GM12878 (cell line): Measurements from ENCODE around the gene BSCL2. TPM values are rescaled to one million over a fixed set of nuclear protein-coding genes. Genes with fewer than 3 reads are reported as not detected.
A peak's percentile ranks its signal among the peaks of the same experiment; 100 is the strongest.

Experiments used
- ATAC-seq: fragments of 200-7000 bp; cut with Tn5 transposase; 3 replicates; pipeline ENCODE4 v1.9.1; 2020; ENCODE audit warnings: mild to moderate bottlenecking, moderate library complexity
- BruUV-seq: library from RNA; stranded (reverse); fragments of 400-500 nt; replicated peaks from 2 replicates; lab custom pipeline; 2021; lab: Mats Ljungman, UMichigan
- CTCF ChIA-PET: fragments of 300-600 bp; sonication (Branson Sonifier 250); formaldehyde crosslinking; extraction: SDS; loops from one replicate; lab custom pipeline; 2021; ENCODE audit warnings: inconsistent platforms; lab: Yijun Ruan, JAX
- POLR2A ChIA-PET: fragments of 350-600 bp; formaldehyde crosslinking; extraction: SDS; loops from one replicate; lab custom pipeline; 2021; ENCODE audit warnings: inconsistent platforms; lab: Charles Lee
- RAD21 ChIA-PET: fragments of 300-600 bp; sonication (Branson Sonifier 250); formaldehyde crosslinking; loops from one replicate; lab custom pipeline; 2023; ENCODE audit warnings: antibody characterized with exemption; ENCODE audit not compliant: unreplicated experiment; lab: Charles Lee
- SMC1A ChIA-PET: fragments of 300-600 bp; sonication (Branson Sonifier 250); formaldehyde crosslinking; loops from one replicate; lab custom pipeline; 2023; ENCODE audit not compliant: unreplicated experiment, uncharacterized antibody; lab: Charles Lee
- DNase-seq: peaks from one replicate; pipeline ENCODE4 v3.0.0-alpha.2; 2011; ENCODE audit warnings: low read depth, low spot score
- FAIRE-seq: peaks from 3 replicates; lab custom pipeline; 2011; peaks lifted over from hg19 to GRCh38; lab: Jason Lieb, UNC
- H2AFZ ChIP-seq: 2 replicates; pipeline ENCODE4 v1.6.0; 2011; ENCODE audit warnings: low read depth, low read length, control low read depth; ENCODE audit not compliant: control insufficient read depth
- H3K27ac ChIP-seq: 2 replicates; pipeline ENCODE4 v1.5.1; 2011; ENCODE audit warnings: control low read depth; ENCODE audit not compliant: control insufficient read depth, insufficient read depth
- H3K27me3 ChIP-seq, 2 experiments: replicated peaks in 1 of 2; 2 replicates each; pipeline versions ENCODE4 v1.6.0 to v1.6.1; 2011; ENCODE audit warnings: low read length in 1 of 2; ENCODE audit not compliant: control insufficient read depth in 2 of 2, insufficient read depth in 2 of 2
- H3K36me3 ChIP-seq, 2 experiments: 2 replicates each; pipeline ENCODE4 v1.5.1; 2011; ENCODE audit warnings: low read length in 1 of 2; ENCODE audit not compliant: control insufficient read depth in 2 of 2, insufficient read depth in 2 of 2
- H3K4me1 ChIP-seq: 2 replicates; pipeline ENCODE4 v1.6.1; 2011; ENCODE audit warnings: mild to moderate bottlenecking, low read length, moderate library complexity, mixed read lengths; ENCODE audit not compliant: control insufficient read depth, insufficient read depth
- H3K4me2 ChIP-seq: 2 replicates; pipeline ENCODE4 v1.6.0; 2011; ENCODE audit warnings: control low read depth; ENCODE audit not compliant: control insufficient read depth, insufficient read depth
- H3K4me3 ChIP-seq: fragments of 200-600 bp; sonication (generic); 2 replicates; pipeline ENCODE4 v1.5.1; 2016
- H3K79me2 ChIP-seq: 2 replicates; pipeline ENCODE4 v1.6.0; 2011; ENCODE audit warnings: low read length; ENCODE audit not compliant: control insufficient read depth, insufficient read depth
- H3K9ac ChIP-seq: 2 replicates; pipeline ENCODE4 v1.8.0; 2011; ENCODE audit warnings: low read length, control low read depth, mixed read lengths; ENCODE audit not compliant: control insufficient read depth, insufficient read depth
- H3K9me3 ChIP-seq: replicated peaks from 3 replicates; pipeline ENCODE4 v1.5.1; 2011; ENCODE audit warnings: mild to moderate bottlenecking, low read length; ENCODE audit not compliant: control insufficient read depth, insufficient read depth
- H4K20me1 ChIP-seq: 2 replicates; pipeline ENCODE4 v1.6.0; 2011; ENCODE audit not compliant: control insufficient read depth, insufficient read depth
- BACH1 ChIP-seq: fragments of 450-650 bp; IDR thresholded peaks from 2 replicates; pipeline ENCODE4 v1.6.1; 2017; ENCODE audit warnings: mild to moderate bottlenecking, borderline replicate concordance
- BRCA1 ChIP-seq: IDR thresholded peaks from 2 replicates; pipeline ENCODE4 v1.6.1; 2011; ENCODE audit warnings: low read depth, low read length, improper control_type of control experiment
- CHD4 ChIP-seq: fragments of 200-600 bp; sonication (generic); IDR thresholded peaks from 2 replicates; pipeline ENCODE4 v1.6.1; 2016; ENCODE audit warnings: mild to moderate bottlenecking
- HDAC2 ChIP-seq: fragments of 200-600 bp; sonication (generic); IDR thresholded peaks from 2 replicates; pipeline ENCODE4 v1.6.1; 2017
- IKZF1 ChIP-seq: fragments of 450-650 bp; conservative IDR thresholded peaks from 2 replicates; pipeline ENCODE4 v1.6.1; 2017; ENCODE audit warnings: antibody characterized with exemption, mild to moderate bottlenecking
- IKZF2 ChIP-seq, 2 experiments: fragments of 450-650 bp; IDR thresholded peaks; 2 replicates each; pipeline ENCODE4 v1.6.1; 2017; ENCODE audit warnings: mild to moderate bottlenecking in 2 of 2, moderate library complexity in 2 of 2
- LARP7 ChIP-seq: fragments of 450-650 bp; IDR thresholded peaks from 2 replicates; pipeline ENCODE4 v1.6.1; 2017; ENCODE audit warnings: mild to moderate bottlenecking
- MEF2B ChIP-seq: fragments of 450-650 bp; IDR thresholded peaks from 2 replicates; pipeline ENCODE4 v1.6.1; 2018; ENCODE audit warnings: mild to moderate bottlenecking, moderate library complexity; ENCODE audit not compliant: partially characterized antibody, poor library complexity, severe bottlenecking
- MYB ChIP-seq: fragments of 150-350 bp; IDR thresholded peaks from 2 replicates; pipeline ENCODE4 v1.6.1; 2014; ENCODE audit warnings: mild to moderate bottlenecking, low read depth, low read length, borderline replicate concordance
- NR2F1 ChIP-seq: fragments of 450-650 bp; conservative IDR thresholded peaks from 2 replicates; pipeline ENCODE4 v1.6.1; 2017; ENCODE audit warnings: mild to moderate bottlenecking
- NRF1 ChIP-seq: conservative IDR thresholded peaks from 2 replicates; pipeline ENCODE4 v1.6.1; 2011; ENCODE audit warnings: mild to moderate bottlenecking, low read depth, low read length, improper control_type of control experiment
- RB1 ChIP-seq: fragments of 450-650 bp; formaldehyde crosslinking; IDR thresholded peaks from 2 replicates; pipeline ENCODE4 v1.6.1; 2017; ENCODE audit warnings: mild to moderate bottlenecking, borderline replicate concordance
- YY1 ChIP-seq: IDR thresholded peaks from 2 replicates; pipeline ENCODE4 v1.6.1; 2011; ENCODE audit warnings: low read depth, mild to moderate bottlenecking, low read length
- ZBED1 ChIP-seq: IDR thresholded peaks from 2 replicates; pipeline ENCODE4 v1.6.1; 2016; ENCODE audit warnings: borderline replicate concordance
- ZSCAN29 ChIP-seq: fragments of 450-650 bp; IDR thresholded peaks from 2 replicates; pipeline ENCODE4 v1.6.1; 2017; ENCODE audit warnings: mild to moderate bottlenecking, moderate library complexity
- WGBS: methylation state at CpG from one replicate; pipeline ENCODE4 v1.1.6; 2016; ENCODE audit warnings: low lambda C conversion rate; ENCODE audit not compliant: insufficient replicate concordance, insufficient coverage; ENCODE audit errors: missing lambda C conversion rate; 5-methylcytosine and 5-hydroxymethylcytosine counted together
- in situ Hi-C: fragments of 300-500 bp; cut with MboI; formaldehyde crosslinking; loops from 9 replicates; pipeline ENCODE4 v1.14.3; 2018; ENCODE audit warnings: mixed read lengths
- intact Hi-C: fragments of 100-400 bp; cut with micrococcal nuclease; formaldehyde crosslinking; loops from one replicate; pipeline ENCODE4 v1.14.2; 2022; ENCODE audit not compliant: unreplicated experiment
- polyA plus RNA-seq, 11 experiments: library from polyadenylated mRNA; depleted of rRNA in 4 of 11; unstranded in 6 of 11; stranded (reverse) in 5 of 11; fragments of >200 nt; fragmentation: Nextera tagmentation in 4 of 11; fragmentation: Illumina TruSeq in 1 of 11; extraction: Ambion mirVana in 4 of 11; extraction: Trizol in 1 of 11; gene quantifications; 1 replicate in 1 of 11; 2 replicates in 10 of 11; pipeline versions ENCODE4 v1.2.1 to v1.2.3, GENCODE V29; 2011 to 2016; ENCODE audit warnings: inconsistent platforms in 2 of 11, missing spikeins in 2 of 11, low read depth in 1 of 11
- total RNA-seq, 4 experiments: library from RNA; depleted of rRNA in 3 of 4; stranded (reverse); fragments of >200 nt in 3 of 4; fragmentation: Illumina TruSeq in 1 of 4; extraction: Trizol in 1 of 4; gene quantifications; 2 replicates each; pipeline versions ENCODE4 v1.2.1 to v1.2.3, GENCODE V29; 2013 to 2021
- TF ChIP-seq, protein P1 (sequence below), 3 experiments: IDR thresholded peaks in 2 of 3; conservative IDR thresholded peaks in 1 of 3; 2 replicates each; pipeline ENCODE4 v1.5.1; 2011; ENCODE audit warnings: low read depth in 3 of 3, low read length in 3 of 3, mild to moderate bottlenecking in 3 of 3, control low read depth in 2 of 3, moderate library complexity in 2 of 3, inconsistent platforms in 1 of 3, mixed read lengths in 1 of 3; ENCODE audit not compliant: control insufficient read depth in 2 of 3, insufficient read depth in 1 of 3; ENCODE audit errors: extremely low read depth in 1 of 3
- TF ChIP-seq, protein P2 (sequence below): fragments of 450-650 bp; IDR thresholded peaks from 2 replicates; pipeline ENCODE4 v1.6.1; 2018; ENCODE audit warnings: borderline replicate concordance, mild to moderate bottlenecking; ENCODE audit not compliant: partially characterized antibody
- TF ChIP-seq, protein P3 (sequence below): IDR thresholded peaks from 2 replicates; pipeline ENCODE4 v1.6.1; 2011; ENCODE audit warnings: low read depth, low read length, improper control_type of control experiment, borderline replicate concordance

Gene BSCL2
- total and polyA plus RNA-seq, 10 of the 15 experiments (the other 5 are each of a cell fraction or from before 2014, with no cell fraction given), result 12.3 to 57.9 (median 21.8) TPM

DNA sequence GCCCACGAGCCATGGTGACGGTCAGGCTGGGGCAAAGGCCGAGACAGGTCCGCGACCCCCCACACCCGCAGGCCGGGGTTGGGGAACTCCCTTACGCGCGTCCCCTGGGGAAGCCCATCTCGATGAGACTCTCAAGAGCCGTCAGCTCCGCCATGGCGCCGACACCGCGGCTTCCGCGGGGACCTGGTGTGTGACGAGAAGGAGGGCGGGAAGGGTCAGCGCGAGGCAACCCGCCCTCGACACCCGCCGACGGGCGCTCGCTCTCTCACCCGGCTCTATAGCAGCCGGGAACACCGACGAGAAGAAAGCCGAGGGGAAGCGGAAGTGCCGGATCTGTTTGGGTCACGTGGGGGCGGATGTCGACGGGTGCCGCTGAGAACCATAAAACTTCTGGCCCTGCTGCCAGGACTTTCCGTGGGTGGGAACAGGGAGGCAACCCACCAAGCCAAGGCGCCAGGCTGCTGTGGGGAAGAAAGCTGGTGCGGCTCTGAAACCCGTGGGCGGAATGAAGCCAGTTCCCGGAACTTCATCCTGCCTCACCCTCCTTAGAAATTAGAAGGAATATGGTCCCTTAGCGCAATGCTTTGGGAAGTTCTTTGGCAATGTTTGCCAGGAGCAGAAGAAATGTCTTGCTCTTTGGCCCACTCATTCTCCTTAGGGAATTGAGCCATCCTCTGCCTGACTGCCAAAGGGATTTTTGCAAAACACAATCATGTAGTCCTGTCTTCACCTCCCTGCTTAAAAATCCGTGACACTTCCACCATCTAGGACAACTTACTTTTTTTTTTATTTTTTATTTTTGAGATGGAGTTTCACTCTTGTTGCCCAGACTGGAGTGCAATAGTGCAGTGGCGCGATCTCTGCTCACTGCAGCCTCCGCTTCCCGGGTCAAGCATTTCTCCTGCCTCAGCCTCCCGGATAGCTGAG lies 28.2 kb downstream of the BSCL2 start, which contains the start of gene UBXN1:
Gene UBXN1 (minus strand): TSS at position 304 of the 927 bp plus-strand sequence. CDS start 150 bp downstream, at position 154.
- peaks cover 11% of the 10 kb centered on the region for H3K4me1 ChIP-seq
- H3K27me3 ChIP-seq, result no peaks in the 10 kb centered on the region
- in situ Hi-C loops, result no loop called here
- H3K9me3 ChIP-seq, result no peaks in the 10 kb centered on the region
- H3K36me3 ChIP-seq, result peaks cover 0 to 10% of the 10 kb centered on the region in 2 experiments; a peak in 1 of 4 replicates
- peak within 1 kb of the TSS; percentile 94 for H3K9ac ChIP-seq
- FAIRE-seq (peak; percentile 84), DNase-seq (no peak), ATAC-seq (peak; percentile 90)
- peak within 1 kb of the TSS; percentile 77 for H3K4me2 ChIP-seq
- H3K4me3 ChIP-seq, result peak within 1 kb of the TSS; percentile 89
- intact Hi-C loops, result no loop called here
- peaks cover 20% of the 10 kb centered on the region for H3K79me2 ChIP-seq
- RAD21 ChIA-PET, result interaction anchor here (0.6 to 1.9 kb wide), 5 partner anchors 14 to 254 kb away, joined by 3 to 8 read pairs (median 4); partner anchors contain the start of genes C11orf98, CSKMT and INTS5
- WGBS, result 9% methylated on average over 54 of the region's 55 CpGs
- CTCF ChIA-PET, result interaction anchor here (1.0 to 2.9 kb wide), 6 partner anchors 11 to 284 kb away, joined by 3 to 24 read pairs (median 6); no protein-coding TSS in a partner anchor
- peak within 1 kb of the TSS; percentile 78 for H2AFZ ChIP-seq
- BruUV-seq, result TSS peak; percentile 88
- H4K20me1 ChIP-seq, result no peaks in the 10 kb centered on the region; the same call in 1 of the 2 replicates
- SMC1A ChIA-PET, result interaction anchor here (1.0 to 1.6 kb wide), 2 partner anchors 13 to 79 kb away, joined by 3 read pairs; no protein-coding TSS in a partner anchor
- POLR2A ChIA-PET, result interaction anchor here (0.6 to 9.7 kb wide), 9 partner anchors 9 to 175 kb away, joined by 3 to 83 read pairs (median 4); partner anchors contain the start of genes C11orf98, CSKMT, EEF1G and HNRNPUL2
- peak within 1 kb of the TSS; percentile 94 for H3K27ac ChIP-seq
- TF ChIP-seq ZBED1 (no peak), LARP7 (peak; percentile 81), IKZF1 (peak; percentile 90), RB1 (peak; percentile 70; the same call in 1 of the 2 replicates), MYB (no peak), BRCA1 (no peak), IKZF2 (IDR thresholded peaks at IDR 0.05) (peak; percentile 79 to 82), BACH1 (peak; percentile 55; the same call in 1 of the 2 replicates), ZSCAN29 (no peak), NRF1 (no peak), CHD4 (no peak), HDAC2 (no peak), YY1 (peak; percentile 85; the same call in 1 of the 2 replicates), MEF2B (peak; percentile 89), NR2F1 (0 out of 2 replicates have a peak, but pooled peaks have one; percentile 66)
- TF ChIP-seq, protein P1, sequence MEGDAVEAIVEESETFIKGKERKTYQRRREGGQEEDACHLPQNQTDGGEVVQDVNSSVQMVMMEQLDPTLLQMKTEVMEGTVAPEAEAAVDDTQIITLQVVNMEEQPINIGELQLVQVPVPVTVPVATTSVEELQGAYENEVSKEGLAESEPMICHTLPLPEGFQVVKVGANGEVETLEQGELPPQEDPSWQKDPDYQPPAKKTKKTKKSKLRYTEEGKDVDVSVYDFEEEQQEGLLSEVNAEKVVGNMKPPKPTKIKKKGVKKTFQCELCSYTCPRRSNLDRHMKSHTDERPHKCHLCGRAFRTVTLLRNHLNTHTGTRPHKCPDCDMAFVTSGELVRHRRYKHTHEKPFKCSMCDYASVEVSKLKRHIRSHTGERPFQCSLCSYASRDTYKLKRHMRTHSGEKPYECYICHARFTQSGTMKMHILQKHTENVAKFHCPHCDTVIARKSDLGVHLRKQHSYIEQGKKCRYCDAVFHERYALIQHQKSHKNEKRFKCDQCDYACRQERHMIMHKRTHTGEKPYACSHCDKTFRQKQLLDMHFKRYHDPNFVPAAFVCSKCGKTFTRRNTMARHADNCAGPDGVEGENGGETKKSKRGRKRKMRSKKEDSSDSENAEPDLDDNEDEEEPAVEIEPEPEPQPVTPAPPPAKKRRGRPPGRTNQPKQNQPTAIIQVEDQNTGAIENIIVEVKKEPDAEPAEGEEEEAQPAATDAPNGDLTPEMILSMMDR (IDR thresholded peaks at IDR 0.05 in 2 of 3, conservative IDR thresholded peaks at IDR 0.05 in 1 of 3; ENCODE audit: control insufficient read depth in 2 of 3, extremely low read depth in 1 of 3, insufficient read depth in 1 of 3, low read depth in 3 of 3, low read length in 3 of 3), result no peak
- TF ChIP-seq, protein P2, sequence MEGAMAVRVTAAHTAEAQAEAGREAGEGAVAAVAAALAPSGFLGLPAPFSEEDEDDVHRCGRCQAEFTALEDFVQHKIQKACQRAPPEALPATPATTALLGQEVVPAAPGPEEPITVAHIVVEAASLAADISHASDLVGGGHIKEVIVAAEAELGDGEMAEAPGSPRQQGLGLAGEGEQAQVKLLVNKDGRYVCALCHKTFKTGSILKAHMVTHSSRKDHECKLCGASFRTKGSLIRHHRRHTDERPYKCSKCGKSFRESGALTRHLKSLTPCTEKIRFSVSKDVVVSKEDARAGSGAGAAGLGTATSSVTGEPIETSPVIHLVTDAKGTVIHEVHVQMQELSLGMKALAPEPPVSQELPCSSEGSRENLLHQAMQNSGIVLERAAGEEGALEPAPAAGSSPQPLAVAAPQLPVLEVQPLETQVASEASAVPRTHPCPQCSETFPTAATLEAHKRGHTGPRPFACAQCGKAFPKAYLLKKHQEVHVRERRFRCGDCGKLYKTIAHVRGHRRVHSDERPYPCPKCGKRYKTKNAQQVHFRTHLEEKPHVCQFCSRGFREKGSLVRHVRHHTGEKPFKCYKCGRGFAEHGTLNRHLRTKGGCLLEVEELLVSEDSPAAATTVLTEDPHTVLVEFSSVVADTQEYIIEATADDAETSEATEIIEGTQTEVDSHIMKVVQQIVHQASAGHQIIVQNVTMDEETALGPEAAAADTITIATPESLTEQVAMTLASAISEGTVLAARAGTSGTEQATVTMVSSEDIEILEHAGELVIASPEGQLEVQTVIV, result peak; percentile 83
- TF ChIP-seq, protein P3, sequence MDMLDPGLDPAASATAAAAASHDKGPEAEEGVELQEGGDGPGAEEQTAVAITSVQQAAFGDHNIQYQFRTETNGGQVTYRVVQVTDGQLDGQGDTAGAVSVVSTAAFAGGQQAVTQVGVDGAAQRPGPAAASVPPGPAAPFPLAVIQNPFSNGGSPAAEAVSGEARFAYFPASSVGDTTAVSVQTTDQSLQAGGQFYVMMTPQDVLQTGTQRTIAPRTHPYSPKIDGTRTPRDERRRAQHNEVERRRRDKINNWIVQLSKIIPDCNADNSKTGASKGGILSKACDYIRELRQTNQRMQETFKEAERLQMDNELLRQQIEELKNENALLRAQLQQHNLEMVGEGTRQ, result peak; percentile 96
